WI38 (cell line): ENCODE data around the gene GON7.
"Not testable (repeated sequence)": the region's sequence is repeated elsewhere in the genome, so short reads cannot be mapped to it uniquely, and the experiment has no call there.

ENCODE experiments used
- H3K4me3 ChIP-seq: 2 replicates; pipeline ENCODE4 v1.5.1; 2011; ENCODE audit warnings: low read depth, mild to moderate bottlenecking, control low read depth, low read length
- CTCF ChIP-seq: IDR thresholded peaks from 2 replicates; pipeline ENCODE4 v1.5.1; 2012; ENCODE audit warnings: low read depth, mild to moderate bottlenecking, control low read depth, low read length

Gene GON7

GRCh38 chr14:93175492-93175891 is 31.4 kb downstream of the GON7 start:
- TF ChIP-seq CTCF, result no peak
- H3K4me3 ChIP-seq, result no peak overlapping the region

DNA sequence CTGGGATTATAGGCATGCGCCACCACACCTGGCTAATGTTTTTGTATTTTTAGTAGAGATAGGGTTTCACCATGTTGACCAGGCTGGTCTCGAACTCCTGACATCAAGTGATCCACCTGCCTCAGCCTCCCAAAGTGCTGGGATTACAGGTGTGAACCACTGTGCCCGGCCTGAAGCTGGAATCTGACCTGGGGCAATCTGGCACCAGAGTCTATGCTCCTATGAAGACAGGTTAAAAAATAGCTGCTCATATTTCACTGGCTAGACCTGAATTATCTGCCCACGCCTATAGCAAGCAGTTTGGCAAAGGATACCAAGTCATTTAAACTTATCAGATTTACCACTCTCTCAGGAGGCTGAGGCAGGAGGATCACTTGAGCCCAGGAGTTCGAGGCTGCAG is 32.1 kb downstream of the GON7 start:
- not testable (repeated sequence) for H3K4me3 ChIP-seq

GRCh38 chr14:93173943-93174395 is 32.9 kb downstream of the GON7 start:
- TF ChIP-seq CTCF, result no peak
- no peak overlapping the region for H3K4me3 ChIP-seq

DNA sequence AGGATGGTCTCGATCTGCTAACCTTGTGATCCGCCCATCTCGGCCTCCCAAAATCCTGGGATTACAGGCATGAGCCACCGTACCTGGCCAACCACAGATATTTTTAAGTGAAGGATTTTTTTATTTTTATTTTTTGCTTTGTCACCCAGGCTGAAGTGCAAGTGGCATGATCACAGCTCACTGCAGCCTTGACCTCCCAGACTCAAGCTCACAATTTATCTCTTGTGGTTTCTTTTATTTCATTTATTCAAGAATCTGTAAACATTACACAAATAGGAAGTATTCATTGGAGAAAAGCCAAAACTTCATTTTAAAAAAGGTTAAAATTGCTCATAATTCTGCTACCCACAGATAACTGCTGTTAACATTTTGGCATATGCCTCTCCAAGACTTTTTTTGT is 35.5 kb downstream of the GON7 start:
- H3K4me3 ChIP-seq, result no peak overlapping the region
- no peak for TF ChIP-seq CTCF

GRCh38 chr14:93170141-93170540 is 36.7 kb downstream of the GON7 start:
- not testable (repeated sequence) for H3K4me3 ChIP-seq

DNA sequence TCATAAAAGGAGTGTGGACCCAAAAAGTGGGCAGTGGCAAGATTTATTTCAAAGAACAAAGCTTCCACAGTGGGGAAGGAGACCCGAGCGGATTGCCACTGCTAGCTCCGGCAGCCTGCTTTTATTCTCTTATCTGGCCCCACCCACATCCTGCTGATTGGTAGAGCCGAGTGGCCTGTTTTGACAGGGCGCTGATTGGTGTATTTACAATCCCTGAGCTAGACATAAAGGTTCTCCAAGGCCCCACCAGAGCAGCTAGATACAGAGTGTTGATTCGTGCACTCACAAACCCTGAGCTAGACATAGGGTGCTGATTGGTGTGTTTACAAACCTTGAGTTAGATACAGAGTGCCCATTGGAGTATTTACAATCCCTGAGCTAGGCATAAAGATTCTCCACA is 37.2 kb downstream of the GON7 start:
- not testable (repeated sequence) for H3K4me3 ChIP-seq

- not testable (repeated sequence) for H3K4me3 ChIP-seq
Observed at GRCh38 chr14:93168610-93169009, 38.3 kb downstream of the GON7 start.

DNA sequence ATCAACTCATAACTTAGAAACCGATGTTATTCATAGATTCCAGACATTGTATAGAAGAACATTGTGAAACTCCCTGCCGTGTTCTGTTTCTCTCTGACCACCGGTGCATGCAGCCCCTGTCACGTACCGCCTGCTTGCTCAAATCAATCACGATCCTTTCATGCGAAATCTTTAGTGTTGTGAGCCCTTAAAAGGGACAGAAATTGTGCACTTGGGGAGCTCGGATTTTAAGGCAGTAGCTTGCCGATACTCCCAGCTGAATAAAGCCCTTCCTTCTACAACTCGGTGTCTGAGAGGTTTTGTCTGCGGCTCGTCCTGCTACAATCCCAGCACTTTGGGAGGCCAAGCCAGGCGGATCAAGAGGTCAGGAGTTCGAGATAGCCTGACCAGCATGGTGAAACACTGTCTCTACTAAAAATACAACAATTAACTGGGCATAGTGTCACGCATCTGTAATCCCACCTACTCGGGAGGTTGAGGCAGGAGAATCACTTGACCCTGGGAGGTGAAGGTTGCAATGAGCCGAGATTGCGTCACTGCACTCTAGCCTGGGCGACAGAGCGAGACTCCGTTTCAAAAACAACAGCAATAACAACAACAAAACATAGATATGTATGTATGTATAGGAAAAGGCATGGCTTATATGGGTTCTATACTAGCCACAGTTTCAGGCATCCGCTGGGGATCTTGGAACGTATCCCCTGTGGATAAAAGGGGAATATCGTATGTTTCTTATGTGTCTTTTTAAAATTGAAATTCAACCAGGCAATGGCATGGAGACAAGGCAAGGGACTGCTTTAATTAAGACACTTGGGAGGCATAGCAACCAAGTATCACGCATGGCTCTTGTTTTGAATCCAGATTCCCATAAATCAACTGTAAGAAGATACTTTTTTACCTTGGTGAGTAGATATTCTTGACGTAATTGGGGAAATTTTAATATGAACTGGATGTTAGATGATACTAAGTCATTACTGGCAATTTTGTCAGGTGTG is 41.3 kb downstream of the GON7 start:
- not testable (repeated sequence) for H3K4me3 ChIP-seq

- no peak overlapping the region for H3K4me3 ChIP-seq
- TF ChIP-seq CTCF, result no peak
Observed at GRCh38 chr14:93163564-93163963, 43.3 kb downstream of the GON7 start.

DNA sequence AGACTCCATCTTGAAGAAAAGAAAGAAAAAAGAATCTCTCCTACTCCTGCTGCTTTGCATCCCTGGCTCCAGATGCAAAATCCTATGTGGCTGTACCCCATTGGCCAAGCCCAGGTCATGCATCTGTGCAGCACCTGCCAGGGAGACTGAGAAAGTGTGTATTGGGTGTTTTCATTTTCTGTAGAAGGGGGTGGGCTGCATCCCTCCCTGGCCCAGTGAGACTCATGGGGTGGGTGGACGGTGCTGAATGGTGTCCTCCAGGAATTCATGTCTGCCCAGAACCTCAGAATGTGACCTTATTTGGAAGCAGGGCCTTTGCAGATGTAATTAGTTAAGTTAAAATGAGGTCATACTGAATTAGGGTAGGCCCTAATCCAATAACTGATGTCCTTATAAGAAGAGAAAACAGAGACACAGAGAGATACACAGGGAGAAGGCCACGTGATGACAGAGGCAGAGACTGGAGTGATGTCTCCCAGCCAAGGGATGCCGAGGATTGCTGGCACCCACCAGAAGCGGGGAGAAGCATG is 45.4 kb downstream of the GON7 start:
- TF ChIP-seq CTCF, result no peak
- no peak overlapping the region for H3K4me3 ChIP-seq
